Measurements from ENCODE around the gene PTPRM.

The PTPRM gene

GRCh38 chr18:8045160-8045883 is 478.2 kb downstream of the PTPRM start:
- no peak for TF ChIP-seq CTCF (IDR thresholded peaks at IDR 0.05; ENCODE audit: low read depth, low read length)
- no peak overlapping the region for H3K4me3 ChIP-seq (ENCODE audit: low read depth, low read length)

GRCh38 chr18:8045884-8046281 is 478.8 kb downstream of the PTPRM start:
- no peak overlapping the region for H3K4me3 ChIP-seq (ENCODE audit: low read depth, low read length)
- TF ChIP-seq CTCF (IDR thresholded peaks at IDR 0.05; ENCODE audit: low read depth, low read length), result no peak

DNA sequence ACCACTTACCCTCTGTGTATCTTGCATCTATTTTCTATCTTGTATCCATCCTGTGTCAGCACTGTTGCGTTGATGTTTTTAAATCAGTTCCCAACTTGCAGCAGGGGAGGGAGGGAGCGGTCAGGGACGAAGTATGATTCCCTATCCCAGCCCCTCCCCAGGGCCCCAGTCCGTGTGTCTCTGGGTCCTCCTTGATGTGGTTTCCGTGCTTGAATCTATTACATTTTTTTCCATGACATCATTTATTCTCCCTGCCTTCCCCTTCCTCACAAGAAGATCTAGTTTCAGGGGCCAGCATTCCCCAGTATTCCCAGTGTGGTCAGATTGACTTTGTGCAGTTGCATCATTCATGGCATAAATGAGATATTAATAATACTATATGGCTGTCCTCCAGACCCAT is 479.3 kb downstream of the PTPRM start:
- H3K4me3 ChIP-seq (ENCODE audit: low read depth, low read length), result no peak overlapping the region
- no peak for TF ChIP-seq CTCF (IDR thresholded peaks at IDR 0.05; ENCODE audit: low read depth, low read length)

DNA sequence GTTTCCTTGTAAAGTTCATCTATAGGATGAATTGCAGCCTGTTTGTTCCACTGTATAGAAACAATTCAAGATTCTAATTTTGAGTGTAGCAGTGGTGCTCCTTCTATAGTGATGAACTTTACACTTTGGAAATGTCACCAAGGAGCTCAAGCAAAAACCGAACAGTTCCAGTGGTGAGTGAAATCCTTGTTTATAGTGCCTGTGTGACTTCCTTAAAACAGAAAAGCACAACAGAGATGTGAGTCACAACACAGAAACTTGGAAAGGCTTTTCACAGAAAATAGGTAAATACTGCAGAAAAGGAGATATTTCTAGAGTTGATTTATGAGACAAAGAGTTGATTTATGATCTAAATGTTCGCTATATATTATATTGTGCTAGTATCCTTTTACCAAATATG is 482.0 kb downstream of the PTPRM start:
- no peak for TF ChIP-seq CTCF (IDR thresholded peaks at IDR 0.05; ENCODE audit: low read depth, low read length)
- no peak overlapping the region for H3K4me3 ChIP-seq (ENCODE audit: low read depth, low read length)

DNA sequence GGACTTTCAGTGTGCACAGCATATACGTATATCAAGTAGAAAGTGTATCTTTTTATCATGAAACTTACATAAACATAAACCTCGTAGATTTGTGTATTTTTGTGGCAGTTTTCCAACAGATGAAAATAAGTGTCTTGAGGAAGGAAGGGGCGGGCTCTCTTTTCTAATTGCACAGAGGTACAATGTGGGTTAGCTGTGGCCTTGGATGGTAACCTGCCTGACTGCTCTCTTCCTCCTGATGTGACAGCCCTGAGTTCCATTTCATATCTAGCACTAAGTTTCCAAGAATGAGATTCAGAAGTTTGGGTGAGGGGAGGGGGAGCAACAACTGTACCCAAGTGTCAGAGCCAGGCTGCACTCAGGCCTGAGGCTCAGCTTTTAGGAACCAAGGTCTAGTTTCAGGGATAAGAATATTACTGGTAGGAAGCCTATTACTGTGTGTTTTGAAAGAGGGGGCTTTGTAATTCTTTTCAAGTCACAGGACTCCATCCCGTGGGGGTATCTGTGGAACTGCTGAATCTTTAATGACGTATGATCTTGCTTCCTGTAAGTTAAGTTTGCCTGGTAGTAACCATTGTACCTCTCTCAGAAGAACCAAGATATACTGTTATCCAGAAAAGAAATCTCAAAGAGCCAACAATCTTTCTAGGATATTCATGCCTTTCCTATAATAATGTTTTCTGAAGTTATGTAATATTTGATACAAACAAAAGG is 483.7 kb downstream of the PTPRM start:
- no peak overlapping the region for H3K4me3 ChIP-seq (ENCODE audit: low read depth, low read length)
- no peak for TF ChIP-seq CTCF (IDR thresholded peaks at IDR 0.05; ENCODE audit: low read depth, low read length)

DNA sequence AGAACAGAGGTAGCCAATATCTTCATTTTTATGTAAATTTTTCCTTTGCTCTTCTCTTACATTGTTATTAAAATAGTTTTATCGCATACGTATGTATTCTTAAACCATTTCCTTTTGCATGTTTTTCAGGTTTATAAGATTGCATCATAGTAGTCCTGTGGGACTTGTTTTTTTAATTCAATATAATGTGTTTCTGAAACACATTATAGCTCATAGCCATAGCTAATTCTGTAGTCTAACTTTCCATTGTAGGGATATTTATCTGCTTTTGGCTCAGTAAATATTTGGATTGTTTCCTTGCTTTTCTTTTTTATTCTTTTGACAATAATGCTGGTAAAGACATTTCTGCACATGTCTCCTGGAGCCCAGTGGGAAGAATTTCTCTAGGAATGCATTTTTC is 484.3 kb downstream of the PTPRM start:
- no peak overlapping the region for H3K4me3 ChIP-seq (ENCODE audit: low read depth, low read length)
- no peak for TF ChIP-seq CTCF (IDR thresholded peaks at IDR 0.05; ENCODE audit: low read depth, low read length)

DNA sequence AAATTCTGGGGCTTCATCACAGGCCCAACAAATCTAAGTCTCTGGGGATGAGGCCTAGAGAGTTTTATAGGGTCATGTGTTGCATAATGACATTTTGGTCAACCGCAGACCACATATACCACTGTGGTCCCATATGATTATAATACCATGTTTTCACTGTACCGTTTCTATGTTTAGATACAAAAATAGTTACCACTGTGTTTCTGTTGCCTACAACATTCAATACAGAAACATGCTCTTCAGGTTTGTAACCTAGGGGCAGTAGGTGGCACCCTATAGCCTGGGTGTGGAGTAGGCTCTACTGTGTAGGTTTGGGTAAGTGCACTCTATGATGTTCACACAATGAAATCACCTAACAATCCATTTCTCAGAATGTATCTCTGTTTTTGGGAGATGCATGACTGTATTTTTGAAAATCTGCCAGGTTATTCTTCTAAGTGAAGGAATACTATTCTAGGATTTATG is 485.2 kb downstream of the PTPRM start:
- TF ChIP-seq CTCF (IDR thresholded peaks at IDR 0.05; ENCODE audit: low read depth, low read length), result no peak
- no peak overlapping the region for H3K4me3 ChIP-seq (ENCODE audit: low read depth, low read length)

All from WI38 (cell line).